Hematopoietic multipotent progenitor cell treated with erythropoietin and hydrocortisone succinate and interleukin-3 and kit ligand, for 4 days (in vitro differentiated cells): Measurements from ENCODE around the gene CD96.
"Not testable (repeated sequence)": the region's sequence is repeated elsewhere in the genome, so short reads cannot be mapped to it uniquely, and the experiment has no call there.

Source experiments
- DNase-seq: peaks from one replicate; pipeline ENCODE4 v3.0.0-alpha.2; 2015

CD96 gene, protein sequence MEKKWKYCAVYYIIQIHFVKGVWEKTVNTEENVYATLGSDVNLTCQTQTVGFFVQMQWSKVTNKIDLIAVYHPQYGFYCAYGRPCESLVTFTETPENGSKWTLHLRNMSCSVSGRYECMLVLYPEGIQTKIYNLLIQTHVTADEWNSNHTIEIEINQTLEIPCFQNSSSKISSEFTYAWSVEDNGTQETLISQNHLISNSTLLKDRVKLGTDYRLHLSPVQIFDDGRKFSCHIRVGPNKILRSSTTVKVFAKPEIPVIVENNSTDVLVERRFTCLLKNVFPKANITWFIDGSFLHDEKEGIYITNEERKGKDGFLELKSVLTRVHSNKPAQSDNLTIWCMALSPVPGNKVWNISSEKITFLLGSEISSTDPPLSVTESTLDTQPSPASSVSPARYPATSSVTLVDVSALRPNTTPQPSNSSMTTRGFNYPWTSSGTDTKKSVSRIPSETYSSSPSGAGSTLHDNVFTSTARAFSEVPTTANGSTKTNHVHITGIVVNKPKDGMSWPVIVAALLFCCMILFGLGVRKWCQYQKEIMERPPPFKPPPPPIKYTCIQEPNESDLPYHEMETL

DNA sequence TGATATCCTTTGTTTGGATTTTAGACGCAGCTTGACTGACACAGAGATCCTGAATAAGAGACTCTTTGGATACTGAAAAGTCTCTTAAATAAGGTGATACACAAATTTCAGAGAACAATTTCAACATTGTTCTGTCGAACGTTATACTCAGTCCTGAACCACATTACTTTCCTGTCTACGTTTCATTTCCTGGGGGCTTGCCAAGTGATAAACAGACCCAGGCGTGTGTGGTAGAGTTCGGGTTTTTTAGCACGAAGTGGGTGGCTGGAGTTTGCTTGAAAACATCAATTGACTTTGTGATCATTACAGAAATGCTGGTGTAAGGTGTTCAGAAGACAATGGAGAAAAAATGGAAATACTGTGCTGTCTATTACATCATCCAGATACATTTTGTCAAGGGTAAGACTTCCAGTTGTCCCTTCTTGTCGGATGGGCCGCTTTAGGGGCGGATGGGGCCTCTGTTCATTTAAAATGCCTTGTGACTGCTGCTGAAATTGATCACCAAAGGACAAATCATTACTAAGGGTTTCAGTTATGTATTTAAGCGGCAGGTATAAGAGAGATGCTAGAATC is at the start of gene CD96:
TSS of gene CD96 (plus strand) at position 287 of the 573 bp plus-strand sequence. CDS start at position 339, 52 bp downstream.
- DNase-seq = peak; percentile 79

DNA sequence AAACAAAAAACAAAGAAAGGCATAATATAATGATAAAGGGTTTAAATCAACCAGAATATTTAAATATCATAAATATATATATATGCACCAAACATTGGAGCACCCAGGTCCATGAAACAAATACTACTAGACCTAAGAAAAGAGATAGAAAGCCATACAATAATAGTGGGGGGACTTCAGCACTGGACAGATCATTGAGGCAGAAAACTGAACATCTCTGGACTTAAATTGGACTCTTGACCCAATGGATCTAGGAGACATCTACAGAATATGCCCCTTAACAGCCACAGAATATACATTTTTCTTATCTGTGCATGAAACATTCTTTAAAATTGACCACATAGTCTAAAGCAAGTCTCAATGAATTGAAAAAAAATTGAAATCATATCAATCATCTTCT is 48.7 kb upstream of the CD96 start:
- no peak for DNase-seq

- no peak for DNase-seq
Observed at GRCh38 chr3:111496894-111497559, 45.0 kb upstream of the CD96 start.

DNA sequence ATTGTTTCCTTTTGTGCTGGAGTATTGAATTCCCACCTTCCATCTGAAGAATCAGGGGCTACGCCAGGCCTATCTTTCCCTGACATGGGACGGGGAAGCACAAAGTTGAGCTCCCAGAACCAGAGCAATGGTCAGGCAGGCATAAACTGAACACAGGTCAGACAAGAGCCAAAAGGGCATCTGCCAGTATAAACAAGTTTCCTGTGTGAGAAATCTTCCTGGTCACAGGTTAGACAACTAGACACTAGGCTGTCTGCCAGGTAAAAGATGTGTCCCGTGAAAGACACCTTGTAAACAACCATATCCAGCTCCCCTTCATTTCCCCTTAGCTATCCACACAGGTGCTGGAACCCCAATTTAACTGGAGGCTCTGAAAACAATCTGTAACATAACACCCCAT is 44.0 kb upstream of the CD96 start:
- no peak for DNase-seq

GRCh38 chr3:111506435-111506834 is 35.6 kb upstream of the CD96 start:
- no peak for DNase-seq

- no peak for DNase-seq
Observed at GRCh38 chr3:111509308-111509707, 32.7 kb upstream of the CD96 start.

DNA sequence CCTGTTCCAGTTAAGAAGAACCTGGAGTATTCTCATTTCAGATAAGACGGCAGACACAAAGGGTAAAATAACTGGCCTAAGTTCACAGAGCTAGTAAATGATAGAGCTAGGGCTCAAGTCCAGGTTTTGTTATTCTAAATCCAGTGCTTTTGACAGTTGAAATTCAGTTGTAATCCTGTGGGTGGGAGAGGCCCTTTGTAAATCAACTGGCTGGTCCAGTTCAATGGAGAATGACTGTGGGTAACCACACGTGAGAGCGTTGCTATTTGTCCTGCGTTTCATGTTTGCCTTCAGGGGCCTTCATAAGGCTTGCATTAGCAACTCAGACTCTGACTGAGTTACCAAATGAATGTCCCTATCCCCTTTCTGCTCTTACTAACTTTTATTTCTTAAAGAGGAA is 24.2 kb upstream of the CD96 start:
- no peak for DNase-seq

DNA sequence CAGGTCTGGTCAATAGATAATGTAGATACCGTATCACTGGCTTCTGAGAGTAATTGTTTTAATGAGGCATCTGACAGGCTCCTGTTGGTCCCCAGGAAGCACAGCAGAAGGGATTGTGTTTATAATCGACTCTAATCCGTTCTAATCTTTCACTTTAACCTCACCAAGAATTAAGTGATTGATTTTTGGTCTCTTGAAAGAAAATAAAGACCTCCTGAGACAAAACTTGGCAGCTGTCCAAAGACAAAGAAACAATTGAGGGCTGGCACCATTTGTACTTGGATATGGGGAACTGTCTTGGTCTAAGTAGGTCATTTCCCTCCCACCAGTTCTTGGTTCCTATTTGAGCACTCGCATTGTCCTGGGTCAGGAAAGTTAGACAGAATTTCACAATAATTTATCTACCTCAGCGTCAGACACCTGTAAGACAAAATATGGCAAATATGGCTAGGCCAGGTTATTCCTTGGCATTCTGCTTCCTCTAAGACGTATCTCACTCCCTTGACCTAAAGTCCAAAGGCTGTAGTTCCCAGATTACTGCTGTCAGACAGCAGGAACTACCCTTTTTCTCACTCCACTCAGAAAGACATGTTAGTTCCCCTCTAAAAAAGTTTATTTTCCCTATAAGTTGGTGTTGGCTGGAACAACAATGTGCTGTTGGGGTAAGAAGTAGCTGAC is 22.7 kb upstream of the CD96 start:
- no peak for DNase-seq

DNA sequence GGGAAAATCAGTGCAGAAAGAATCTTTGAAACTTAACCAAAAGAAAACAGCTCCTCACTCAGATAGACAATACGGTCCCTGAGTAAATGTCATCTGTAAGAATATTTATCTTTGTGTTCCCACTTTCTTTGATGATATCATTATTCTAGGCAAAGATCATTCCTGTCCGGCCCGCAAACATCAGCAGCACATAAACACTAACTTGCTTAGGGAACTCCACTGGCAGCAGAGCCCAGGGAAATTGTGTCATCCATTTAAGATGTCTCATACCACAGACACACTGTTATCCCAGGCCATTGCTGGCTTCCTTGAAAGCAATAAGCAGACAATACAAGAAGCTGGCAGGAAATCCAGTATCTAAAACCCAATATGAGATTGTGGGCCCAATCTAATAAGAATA is 20.1 kb upstream of the CD96 start:
- DNase-seq = no peak

- not testable (repeated sequence) for DNase-seq
Observed at GRCh38 chr3:111524486-111524885, 17.5 kb upstream of the CD96 start.

DNA sequence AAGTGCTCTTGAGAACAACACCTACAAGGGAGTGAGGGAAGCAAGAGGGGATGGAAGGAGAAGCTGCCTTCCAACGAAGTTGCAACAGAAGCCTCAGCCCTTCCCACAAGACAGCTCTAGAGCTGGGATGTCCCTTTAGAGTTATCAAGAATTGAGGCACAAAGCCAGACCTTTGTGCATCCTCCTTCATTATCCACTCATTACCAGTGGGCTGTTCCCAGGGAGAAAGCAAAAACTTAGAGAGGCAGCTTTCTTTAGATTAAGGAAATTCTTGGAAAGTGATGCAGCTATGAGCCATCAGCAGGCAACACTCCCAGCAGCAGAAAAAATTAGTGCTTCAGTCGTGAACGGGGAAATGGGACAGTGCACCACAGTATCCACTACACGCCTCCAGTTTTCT is 10.6 kb upstream of the CD96 start:
- no peak for DNase-seq

DNA sequence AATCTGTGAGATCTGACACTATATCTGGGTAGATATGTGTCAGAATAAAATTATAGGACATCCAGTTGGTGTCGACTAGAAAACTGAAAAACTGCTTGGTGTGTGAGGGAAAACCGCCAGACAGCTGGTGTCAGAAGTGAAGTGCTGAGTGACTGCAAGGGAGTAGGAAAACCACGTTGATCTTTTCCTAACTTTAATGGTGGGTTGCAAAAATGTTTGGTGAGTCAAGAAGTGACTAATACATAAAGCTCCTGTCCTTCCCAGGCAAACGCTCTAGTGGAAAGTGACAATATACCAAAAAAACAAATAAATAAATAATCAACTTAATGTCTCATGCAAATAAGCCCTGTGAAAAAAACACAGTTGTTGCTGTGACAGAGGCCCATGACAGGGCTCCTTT is 7.3 kb upstream of the CD96 start:
- DNase-seq = no peak

GRCh38 chr3:111538111-111538510 is 3.9 kb upstream of the CD96 start:
- DNase-seq = no peak

GRCh38 chr3:111538681-111539083 is 3.3 kb upstream of the CD96 start:
- peak; percentile 47 for DNase-seq

- DNase-seq = peak; percentile 74
Observed at GRCh38 chr3:111539351-111540331, 2.4 kb upstream of the CD96 start.

DNA sequence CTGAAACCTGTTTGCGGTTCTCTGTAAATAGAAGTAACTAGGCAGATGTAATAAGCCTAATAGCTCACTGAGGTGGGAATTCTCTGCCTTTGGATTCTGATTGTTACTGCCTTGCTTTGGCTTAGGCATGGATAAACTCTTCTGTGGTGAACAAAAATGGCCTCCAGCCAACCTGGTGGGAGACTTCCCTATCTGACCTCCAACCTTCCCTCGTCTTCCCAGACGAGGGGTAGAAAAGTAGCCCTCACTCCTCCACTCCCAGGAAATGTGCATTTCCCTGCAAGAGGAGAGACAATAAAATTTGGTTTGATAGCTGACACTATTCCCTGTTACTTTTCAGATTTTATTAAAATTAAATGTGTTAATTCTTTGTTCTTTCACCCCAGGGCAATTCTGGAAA is 606 bp upstream of the CD96 start:
- DNase-seq = peak; percentile 15

DNA sequence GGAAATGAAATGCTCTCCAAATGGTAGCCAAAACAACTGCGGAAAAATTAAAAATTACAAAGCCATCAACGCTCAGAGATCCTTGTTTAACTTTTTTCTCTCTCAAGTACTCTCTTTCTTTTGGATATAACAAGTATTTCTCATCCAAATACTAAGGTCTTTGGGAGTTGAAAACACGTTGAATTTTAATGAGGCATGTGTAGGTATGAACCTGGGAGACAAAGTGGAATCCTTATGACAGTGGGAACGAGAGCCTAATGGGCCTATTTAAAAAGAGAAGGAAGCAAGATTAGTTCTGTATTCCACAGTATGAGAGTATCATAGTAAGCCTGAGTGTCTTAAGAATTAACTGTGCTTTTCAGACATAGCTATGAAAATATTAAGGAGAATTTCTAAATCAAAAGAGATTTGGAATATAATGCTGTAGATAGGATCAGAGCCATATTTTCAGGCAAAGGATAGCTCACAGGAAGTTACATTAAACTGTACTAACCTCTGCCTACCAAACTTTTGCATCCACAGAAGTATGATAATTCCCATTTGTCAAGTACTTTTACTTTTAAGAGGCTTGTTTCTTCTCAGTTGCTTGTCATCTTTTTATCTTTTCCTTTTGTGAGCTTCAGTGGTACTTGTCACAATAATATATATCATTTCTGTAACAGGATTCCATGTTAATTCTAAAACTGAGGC is 759 bp downstream of the CD96 start:
- no peak for DNase-seq

- DNase-seq = peak; percentile 39
Observed at GRCh38 chr3:111545349-111545748, 3.4 kb downstream of the CD96 start.

GRCh38 chr3:111547631-111548030 is 5.6 kb downstream of the CD96 start:
- DNase-seq = peak; percentile 89

- peak; percentile 51 for DNase-seq
Observed at GRCh38 chr3:111548092-111548491, 6.1 kb downstream of the CD96 start.

GRCh38 chr3:111548756-111549155 is 6.8 kb downstream of the CD96 start:
- no peak for DNase-seq
